Hepatic stellate cell (primary cell): Measurements from ENCODE around the gene PRH1.

Experiments
- DNase-seq: peaks from one replicate; pipeline ENCODE4 v3.0.0; 2011; ENCODE audit warnings: low spot score

PRH1 gene

DNA sequence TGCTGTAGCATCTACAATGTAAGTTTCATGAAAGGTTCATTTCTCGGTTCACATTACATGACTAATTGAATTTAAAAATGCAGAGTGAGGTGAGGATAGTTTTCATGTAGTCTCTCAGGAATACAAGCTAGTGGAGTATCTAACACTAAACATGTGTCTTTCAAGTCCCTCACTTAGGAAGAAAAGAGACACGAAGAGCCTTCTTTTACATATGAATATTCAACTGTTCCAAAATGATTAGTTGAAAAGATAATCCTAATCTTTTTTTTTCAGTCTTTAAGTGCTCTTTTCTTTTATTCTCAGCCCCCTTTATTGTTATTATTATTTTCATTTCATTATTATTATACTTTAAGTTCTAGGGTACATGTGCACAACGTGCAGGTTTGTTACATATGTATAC lies 45.6 kb downstream of the PRH1 start:
- no peak for DNase-seq
